ENCODE measurements around the gene LYZL4.

GRCh38 chr3:42446111-42447050 lies 36.0 kb upstream of the LYZL4 start:
- TF ChIP-seq RARB (CRISPR knock-in tag; IDR thresholded peaks at IDR 0.05) (no peak), POU6F1 (CRISPR knock-in tag; IDR thresholded peaks at IDR 0.05; ENCODE audit: borderline replicate concordance, low read depth) (no peak), BACH2 (CRISPR knock-in tag; IDR thresholded peaks at IDR 0.05; ENCODE audit: borderline replicate concordance) (no peak), CSDC2 (CRISPR knock-in tag; IDR thresholded peaks at IDR 0.05) (no peak), ZNF565 (CRISPR knock-in tag; conservative IDR thresholded peaks at IDR 0.05; ENCODE audit: low read depth) (no peak), OSR1 (CRISPR knock-in tag; IDR thresholded peaks at IDR 0.05) (no peak)
